ENCODE results near the gene CMTM8. TPM values are rescaled to one million over a fixed set of nuclear protein-coding genes. Genes with fewer than 3 reads are reported as not detected.

CMTM8 gene
- total and polyA plus RNA-seq, 2 experiments from 2014 or later = 19.9 to 24.5 TPM

DNA sequence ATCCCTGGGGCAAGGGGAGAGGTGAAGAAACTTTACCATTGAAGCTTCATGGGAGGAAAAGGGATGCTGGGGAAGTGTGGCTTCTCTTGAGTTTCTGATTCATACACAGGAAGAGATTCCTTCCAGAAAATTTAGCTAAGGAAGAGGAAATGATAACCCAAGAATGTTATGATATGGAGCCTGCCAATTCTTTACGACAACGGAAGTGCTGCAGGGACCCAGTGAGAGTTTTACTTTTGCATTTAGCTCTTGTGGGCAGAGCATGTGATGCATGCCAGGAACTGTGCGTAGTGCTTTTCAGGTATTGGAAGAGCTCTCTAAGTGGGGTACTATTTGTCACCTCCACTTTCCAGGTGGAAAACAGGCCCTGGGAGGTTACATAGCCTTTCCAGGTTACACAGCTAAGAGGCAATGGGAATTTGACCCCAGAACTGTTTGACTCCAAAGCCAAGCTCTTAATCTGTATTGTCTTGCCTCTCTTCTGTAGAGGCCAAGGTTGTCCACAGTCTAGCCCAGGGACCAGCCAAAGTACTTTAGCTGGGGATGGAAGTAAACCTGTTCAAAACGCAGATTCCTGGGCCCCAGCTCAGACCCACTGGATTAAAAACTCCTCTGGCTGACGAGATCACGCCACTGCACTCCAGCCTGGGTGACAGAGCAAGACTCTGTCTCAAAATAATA, 176.2 kb downstream of the CMTM8 start:
- Histone ChIP-seq H3K4me3 (no peak overlapping the region), H3K27ac (ENCODE audit: low read depth) (0 out of 2 replicates have a peak overlapping the region, but pooled peaks have one; percentile 61), H3K9me2 (ENCODE audit: insufficient read depth) (no peaks in the 10 kb centered on the region), H3K4me1 (ENCODE audit: insufficient read depth) (peaks cover 34% of the 10 kb centered on the region), H3K36me3 (ENCODE audit: insufficient read depth) (no peaks in the 10 kb centered on the region; the same call in 1 of the 2 replicates), H4K20me1 (replicated peaks; ENCODE audit: insufficient read depth) (no peaks in the 10 kb centered on the region; the same call in 1 of the 2 replicates), H2AFZ (no peak overlapping the region), H3K4me2 (peak overlapping the region; percentile 46), H3F3A (replicated peaks; ENCODE audit: low read depth) (0 out of 2 replicates have a peak, but pooled peaks cover 4% of the 10 kb centered on the region), H3K79me2 (replicated peaks; ENCODE audit: insufficient read depth) (peaks cover 63% of the 10 kb centered on the region), H3K27me3 (ENCODE audit: insufficient read depth) (no peaks in the 10 kb centered on the region)
- Mint-ChIP-seq H3K27me3 (ENCODE audit: insufficient read depth, low read depth, poor library complexity) (peaks cover 8% of the 10 kb centered on the region), H3K36me3 (ENCODE audit: low read depth) (peaks cover 14% of the 10 kb centered on the region; the same call in 2 of the 3 replicates), H3K4me1 (peaks cover 38% of the 10 kb centered on the region), H3K9me3 (peaks cover 12% of the 10 kb centered on the region; the same call in 2 of the 3 replicates), H3K27ac (peak overlapping the region; percentile 33; the same call in 1 of the 2 replicates), H3K4me3 (no peak overlapping the region)
- no peak for DNase-seq (ENCODE audit: low spot score)
- TF ChIP-seq EZH2 (IDR thresholded peaks at IDR 0.05; ENCODE audit: low read depth, unreplicated experiment) (no peak), ZNF331 (CRISPR knock-in tag; IDR thresholded peaks at IDR 0.05; ENCODE audit: low read depth) (no peak), NANOG (IDR thresholded peaks at IDR 0.05; ENCODE audit: borderline replicate concordance) (no peak), STAT1 (IDR thresholded peaks at IDR 0.05; ENCODE audit: unreplicated experiment) (no peak), ZNF114 (CRISPR knock-in tag; IDR thresholded peaks at IDR 0.05) (no peak), JUNB (IDR thresholded peaks at IDR 0.05; ENCODE audit: unreplicated experiment) (no peak), POLR2AphosphoS5 (IDR thresholded peaks at IDR 0.05; ENCODE audit: low read depth) (no peak)
- TF ChIP-seq, protein P1, sequence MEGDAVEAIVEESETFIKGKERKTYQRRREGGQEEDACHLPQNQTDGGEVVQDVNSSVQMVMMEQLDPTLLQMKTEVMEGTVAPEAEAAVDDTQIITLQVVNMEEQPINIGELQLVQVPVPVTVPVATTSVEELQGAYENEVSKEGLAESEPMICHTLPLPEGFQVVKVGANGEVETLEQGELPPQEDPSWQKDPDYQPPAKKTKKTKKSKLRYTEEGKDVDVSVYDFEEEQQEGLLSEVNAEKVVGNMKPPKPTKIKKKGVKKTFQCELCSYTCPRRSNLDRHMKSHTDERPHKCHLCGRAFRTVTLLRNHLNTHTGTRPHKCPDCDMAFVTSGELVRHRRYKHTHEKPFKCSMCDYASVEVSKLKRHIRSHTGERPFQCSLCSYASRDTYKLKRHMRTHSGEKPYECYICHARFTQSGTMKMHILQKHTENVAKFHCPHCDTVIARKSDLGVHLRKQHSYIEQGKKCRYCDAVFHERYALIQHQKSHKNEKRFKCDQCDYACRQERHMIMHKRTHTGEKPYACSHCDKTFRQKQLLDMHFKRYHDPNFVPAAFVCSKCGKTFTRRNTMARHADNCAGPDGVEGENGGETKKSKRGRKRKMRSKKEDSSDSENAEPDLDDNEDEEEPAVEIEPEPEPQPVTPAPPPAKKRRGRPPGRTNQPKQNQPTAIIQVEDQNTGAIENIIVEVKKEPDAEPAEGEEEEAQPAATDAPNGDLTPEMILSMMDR (conservative IDR thresholded peaks at IDR 0.05; ENCODE audit: low read depth in 2 of 2) = no peak
- TF ChIP-seq, protein P2, sequence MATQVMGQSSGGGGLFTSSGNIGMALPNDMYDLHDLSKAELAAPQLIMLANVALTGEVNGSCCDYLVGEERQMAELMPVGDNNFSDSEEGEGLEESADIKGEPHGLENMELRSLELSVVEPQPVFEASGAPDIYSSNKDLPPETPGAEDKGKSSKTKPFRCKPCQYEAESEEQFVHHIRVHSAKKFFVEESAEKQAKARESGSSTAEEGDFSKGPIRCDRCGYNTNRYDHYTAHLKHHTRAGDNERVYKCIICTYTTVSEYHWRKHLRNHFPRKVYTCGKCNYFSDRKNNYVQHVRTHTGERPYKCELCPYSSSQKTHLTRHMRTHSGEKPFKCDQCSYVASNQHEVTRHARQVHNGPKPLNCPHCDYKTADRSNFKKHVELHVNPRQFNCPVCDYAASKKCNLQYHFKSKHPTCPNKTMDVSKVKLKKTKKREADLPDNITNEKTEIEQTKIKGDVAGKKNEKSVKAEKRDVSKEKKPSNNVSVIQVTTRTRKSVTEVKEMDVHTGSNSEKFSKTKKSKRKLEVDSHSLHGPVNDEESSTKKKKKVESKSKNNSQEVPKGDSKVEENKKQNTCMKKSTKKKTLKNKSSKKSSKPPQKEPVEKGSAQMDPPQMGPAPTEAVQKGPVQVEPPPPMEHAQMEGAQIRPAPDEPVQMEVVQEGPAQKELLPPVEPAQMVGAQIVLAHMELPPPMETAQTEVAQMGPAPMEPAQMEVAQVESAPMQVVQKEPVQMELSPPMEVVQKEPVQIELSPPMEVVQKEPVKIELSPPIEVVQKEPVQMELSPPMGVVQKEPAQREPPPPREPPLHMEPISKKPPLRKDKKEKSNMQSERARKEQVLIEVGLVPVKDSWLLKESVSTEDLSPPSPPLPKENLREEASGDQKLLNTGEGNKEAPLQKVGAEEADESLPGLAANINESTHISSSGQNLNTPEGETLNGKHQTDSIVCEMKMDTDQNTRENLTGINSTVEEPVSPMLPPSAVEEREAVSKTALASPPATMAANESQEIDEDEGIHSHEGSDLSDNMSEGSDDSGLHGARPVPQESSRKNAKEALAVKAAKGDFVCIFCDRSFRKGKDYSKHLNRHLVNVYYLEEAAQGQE (IDR thresholded peaks at IDR 0.05; ENCODE audit: unreplicated experiment) = no peak
- TF ChIP-seq, protein P3, sequence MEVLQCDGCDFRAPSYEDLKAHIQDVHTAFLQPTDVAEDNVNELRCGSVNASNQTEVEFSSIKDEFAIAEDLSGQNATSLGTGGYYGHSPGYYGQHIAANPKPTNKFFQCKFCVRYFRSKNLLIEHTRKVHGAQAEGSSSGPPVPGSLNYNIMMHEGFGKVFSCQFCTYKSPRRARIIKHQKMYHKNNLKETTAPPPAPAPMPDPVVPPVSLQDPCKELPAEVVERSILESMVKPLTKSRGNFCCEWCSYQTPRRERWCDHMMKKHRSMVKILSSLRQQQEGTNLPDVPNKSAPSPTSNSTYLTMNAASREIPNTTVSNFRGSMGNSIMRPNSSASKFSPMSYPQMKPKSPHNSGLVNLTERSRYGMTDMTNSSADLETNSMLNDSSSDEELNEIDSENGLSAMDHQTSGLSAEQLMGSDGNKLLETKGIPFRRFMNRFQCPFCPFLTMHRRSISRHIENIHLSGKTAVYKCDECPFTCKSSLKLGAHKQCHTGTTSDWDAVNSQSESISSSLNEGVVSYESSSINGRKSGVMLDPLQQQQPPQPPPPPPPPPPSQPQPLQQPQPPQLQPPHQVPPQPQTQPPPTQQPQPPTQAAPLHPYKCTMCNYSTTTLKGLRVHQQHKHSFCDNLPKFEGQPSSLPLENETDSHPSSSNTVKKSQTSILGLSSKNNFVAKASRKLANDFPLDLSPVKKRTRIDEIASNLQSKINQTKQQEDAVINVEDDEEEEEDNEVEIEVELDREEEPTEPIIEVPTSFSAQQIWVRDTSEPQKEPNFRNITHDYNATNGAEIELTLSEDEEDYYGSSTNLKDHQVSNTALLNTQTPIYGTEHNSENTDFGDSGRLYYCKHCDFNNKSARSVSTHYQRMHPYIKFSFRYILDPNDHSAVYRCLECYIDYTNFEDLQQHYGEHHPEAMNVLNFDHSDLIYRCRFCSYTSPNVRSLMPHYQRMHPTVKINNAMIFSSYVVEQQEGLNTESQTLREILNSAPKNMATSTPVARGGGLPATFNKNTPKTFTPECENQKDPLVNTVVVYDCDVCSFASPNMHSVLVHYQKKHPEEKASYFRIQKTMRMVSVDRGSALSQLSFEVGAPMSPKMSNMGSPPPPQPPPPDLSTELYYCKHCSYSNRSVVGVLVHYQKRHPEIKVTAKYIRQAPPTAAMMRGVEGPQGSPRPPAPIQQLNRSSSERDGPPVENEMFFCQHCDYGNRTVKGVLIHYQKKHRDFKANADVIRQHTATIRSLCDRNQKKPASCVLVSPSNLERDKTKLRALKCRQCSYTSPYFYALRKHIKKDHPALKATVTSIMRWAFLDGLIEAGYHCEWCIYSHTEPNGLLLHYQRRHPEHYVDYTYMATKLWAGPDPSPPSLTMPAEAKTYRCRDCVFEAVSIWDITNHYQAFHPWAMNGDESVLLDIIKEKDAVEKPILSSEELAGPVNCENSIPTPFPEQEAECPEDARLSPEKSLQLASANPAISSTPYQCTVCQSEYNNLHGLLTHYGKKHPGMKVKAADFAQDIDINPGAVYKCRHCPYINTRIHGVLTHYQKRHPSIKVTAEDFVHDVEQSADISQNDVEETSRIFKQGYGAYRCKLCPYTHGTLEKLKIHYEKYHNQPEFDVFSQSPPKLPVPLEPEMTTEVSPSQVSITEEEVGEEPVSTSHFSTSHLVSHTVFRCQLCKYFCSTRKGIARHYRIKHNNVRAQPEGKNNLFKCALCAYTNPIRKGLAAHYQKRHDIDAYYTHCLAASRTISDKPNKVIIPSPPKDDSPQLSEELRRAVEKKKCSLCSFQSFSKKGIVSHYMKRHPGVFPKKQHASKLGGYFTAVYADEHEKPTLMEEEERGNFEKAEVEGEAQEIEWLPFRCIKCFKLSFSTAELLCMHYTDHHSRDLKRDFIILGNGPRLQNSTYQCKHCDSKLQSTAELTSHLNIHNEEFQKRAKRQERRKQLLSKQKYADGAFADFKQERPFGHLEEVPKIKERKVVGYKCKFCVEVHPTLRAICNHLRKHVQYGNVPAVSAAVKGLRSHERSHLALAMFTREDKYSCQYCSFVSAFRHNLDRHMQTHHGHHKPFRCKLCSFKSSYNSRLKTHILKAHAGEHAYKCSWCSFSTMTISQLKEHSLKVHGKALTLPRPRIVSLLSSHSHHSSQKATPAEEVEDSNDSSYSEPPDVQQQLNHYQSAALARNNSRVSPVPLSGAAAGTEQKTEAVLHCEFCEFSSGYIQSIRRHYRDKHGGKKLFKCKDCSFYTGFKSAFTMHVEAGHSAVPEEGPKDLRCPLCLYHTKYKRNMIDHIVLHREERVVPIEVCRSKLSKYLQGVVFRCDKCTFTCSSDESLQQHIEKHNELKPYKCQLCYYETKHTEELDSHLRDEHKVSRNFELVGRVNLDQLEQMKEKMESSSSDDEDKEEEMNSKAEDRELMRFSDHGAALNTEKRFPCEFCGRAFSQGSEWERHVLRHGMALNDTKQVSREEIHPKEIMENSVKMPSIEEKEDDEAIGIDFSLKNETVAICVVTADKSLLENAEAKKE (CRISPR knock-in tag; IDR thresholded peaks at IDR 0.05) = no peak
- TF ChIP-seq, protein P4, sequence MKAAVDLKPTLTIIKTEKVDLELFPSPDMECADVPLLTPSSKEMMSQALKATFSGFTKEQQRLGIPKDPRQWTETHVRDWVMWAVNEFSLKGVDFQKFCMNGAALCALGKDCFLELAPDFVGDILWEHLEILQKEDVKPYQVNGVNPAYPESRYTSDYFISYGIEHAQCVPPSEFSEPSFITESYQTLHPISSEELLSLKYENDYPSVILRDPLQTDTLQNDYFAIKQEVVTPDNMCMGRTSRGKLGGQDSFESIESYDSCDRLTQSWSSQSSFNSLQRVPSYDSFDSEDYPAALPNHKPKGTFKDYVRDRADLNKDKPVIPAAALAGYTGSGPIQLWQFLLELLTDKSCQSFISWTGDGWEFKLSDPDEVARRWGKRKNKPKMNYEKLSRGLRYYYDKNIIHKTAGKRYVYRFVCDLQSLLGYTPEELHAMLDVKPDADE (IDR thresholded peaks at IDR 0.05) = no peak
- no peak for ATAC-seq
